GM18499 (cell line): Measurements from ENCODE around the gene LPP.

ENCODE experiments used
- ATAC-seq: cut with Tn5 transposase; IDR thresholded peaks from one replicate; pipeline ENCODE4 v1.9.1; 2021; ENCODE audit warnings: moderate number of reproducible peaks; ENCODE audit not compliant: insufficient read depth, unreplicated experiment

The LPP gene

DNA sequence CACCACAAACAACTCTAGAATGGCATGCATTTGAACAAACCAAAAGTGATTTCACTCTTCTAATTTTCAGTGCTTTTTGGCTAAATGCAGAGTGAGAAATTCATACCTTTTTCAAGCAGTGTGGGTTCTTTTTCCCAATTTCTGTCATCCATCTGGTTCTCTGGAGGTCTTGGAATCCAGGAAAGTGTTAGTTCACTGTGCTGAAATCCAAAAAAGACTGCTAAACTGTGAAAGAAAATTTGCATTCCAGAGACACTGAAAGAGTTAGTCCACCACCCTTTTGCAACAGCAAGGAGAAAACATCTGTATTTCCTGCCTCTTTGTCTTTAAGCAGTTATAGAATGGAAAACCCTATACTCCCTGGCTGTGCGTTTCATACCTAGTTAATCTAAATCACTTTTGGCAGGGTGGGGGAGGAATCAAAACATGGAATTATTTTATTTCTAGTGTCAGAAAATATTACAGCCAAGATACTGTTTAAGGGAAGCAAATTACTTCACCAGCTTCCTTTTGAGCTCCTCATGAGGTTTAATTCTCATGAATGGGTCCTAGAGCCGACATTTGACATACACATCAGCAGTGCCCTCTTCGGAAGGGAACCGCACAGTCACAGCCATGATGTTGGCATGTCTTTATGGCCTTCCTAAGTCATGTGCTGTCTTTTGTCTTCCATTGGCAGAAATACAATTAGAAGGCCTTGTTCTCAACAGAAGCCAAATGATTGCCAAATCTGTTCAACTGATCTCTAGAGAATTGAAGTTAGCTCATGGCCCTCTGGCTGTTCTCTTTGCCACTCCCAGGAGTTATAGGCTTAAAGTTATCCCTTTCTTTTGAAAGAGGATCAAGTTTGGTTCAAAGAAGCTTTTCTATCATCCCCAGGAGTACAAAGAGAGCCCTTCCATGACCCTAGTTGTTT, 700.2 kb downstream of the LPP start:
- no peak for ATAC-seq

DNA sequence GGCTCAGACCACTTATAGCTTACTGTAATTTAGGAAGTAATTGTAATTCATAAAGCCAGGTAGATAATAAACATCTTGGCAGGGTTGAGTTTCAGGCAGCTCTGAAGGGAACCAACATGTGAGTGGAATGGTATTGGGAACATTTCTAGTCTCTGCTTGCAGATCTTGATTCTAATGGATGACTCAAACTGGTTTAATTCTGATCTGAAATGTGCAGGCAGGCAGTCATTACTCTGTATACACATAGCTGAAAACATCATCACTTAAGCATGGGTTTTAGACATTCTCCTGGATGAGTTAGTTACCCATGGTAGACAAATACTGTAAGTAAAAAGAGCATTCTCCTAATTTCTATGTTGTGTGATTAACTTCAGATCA, 700.8 kb downstream of the LPP start:
- no peak for ATAC-seq

- ATAC-seq, result no peak
Observed at GRCh38 chr3:188855675-188856074, 701.7 kb downstream of the LPP start.

- ATAC-seq, result no peak
Observed at GRCh38 chr3:188860147-188860546, 706.2 kb downstream of the LPP start.

GRCh38 chr3:188861842-188862744, 708.1 kb downstream of the LPP start:
- ATAC-seq, result no peak

DNA sequence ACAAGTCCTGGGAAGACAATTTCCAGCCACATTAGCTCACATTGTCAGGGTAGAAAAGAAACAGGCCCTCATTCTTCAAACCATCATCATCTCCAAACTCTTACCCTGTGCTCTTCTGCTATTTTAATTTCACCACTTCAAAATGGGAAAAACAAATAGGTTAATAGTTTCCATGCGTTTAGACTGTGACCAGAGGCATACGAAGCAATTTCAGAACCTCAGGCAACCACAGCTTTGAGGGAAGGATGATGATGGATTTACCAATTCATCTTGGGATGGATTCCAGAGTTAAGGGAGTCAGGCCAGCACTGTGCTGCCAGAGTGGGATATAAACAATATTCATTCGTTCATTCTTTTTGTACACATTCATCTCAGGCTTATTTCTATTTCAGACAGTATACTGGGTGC, 710.0 kb downstream of the LPP start:
- no peak for ATAC-seq

DNA sequence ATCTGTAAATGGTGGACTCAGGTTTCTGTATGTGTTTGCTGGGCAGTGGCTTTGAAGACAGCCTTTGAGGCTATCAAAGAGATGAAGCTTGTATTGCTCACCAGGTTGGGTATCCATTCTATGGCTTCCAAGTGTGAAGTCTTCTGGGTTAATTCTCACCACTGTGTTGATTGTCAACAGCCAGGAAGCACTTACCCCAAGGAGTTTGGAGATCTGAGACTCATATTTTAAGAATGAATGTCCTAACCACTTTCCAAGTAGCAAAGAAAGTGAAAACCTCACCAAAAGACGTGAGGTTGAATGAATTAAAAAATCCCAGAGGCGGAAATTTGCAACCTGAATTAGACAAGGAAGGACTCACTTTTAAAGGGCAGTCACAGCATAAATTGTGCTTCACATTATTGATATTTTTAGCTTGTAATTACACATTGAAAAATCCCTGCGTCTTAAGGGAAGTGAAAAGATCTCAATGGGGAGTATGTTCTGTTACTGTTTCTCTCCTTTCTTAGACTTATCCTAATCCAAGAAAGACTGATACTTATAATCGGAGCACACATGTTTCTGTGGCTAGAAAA, 713.8 kb downstream of the LPP start:
- ATAC-seq, result no peak

DNA sequence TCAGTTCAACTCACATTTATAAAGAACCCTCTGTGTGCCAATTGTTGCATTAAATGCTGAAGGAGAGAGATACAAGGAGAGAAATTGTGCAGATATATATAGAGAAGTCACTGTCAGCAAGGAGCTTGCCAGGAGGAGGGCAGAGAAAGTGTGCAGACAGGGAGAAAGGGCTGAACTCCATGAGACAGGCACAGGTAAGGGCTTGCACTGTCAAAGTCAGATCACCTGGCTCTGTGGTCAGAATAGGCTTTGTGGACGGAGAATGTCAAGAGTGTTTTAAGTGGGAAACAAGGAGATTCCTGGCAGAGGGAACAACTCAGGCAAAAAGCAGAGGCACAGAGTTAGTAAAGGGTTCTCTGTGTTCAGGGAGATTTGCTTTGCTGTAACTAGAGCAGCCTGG, 714.8 kb downstream of the LPP start:
- no peak for ATAC-seq

DNA sequence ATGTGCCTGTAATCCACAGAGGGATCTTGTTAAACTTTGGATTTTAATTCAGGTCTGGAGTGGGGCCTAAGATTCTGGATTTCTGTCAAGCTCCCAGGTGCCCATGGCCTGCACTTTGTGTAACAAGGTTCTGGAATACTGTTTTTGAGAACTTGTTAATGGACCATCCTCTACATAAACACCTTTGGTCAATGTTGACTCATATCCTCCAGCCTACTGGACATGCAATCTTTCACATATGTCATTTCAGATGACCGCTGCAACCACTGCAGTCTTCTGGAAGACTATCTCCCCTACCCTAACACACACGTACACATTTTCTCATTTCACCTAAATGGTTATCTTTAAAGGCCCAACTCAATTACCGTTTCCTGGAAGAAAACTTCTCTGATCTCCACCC, 715.7 kb downstream of the LPP start:
- ATAC-seq, result no peak

- no peak for ATAC-seq
Observed at GRCh38 chr3:188870431-188870830, 716.5 kb downstream of the LPP start.

- ATAC-seq, result no peak
Observed at GRCh38 chr3:188874576-188874975, 720.6 kb downstream of the LPP start.

- ATAC-seq, result no peak
Observed at GRCh38 chr3:188875413-188875812, 721.5 kb downstream of the LPP start.

DNA sequence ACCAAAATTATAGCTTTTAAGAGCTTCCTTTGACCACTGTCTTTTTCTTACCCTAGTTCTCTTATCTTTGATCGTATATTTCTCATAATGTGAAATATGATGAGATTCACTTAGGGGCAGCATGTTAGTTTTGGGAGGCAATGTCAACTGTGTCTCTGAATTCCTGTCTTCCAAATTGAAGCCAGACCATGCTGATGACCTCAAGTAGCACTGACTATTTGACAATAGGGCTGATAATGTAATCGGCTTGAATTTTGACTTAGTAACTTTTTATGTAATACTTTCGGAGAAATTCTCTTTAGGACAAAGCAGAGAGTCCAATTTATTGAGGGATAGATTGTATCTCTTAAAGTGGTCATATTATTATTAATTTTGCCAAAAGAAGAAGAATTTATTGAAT, 722.4 kb downstream of the LPP start:
- ATAC-seq, result no peak

DNA sequence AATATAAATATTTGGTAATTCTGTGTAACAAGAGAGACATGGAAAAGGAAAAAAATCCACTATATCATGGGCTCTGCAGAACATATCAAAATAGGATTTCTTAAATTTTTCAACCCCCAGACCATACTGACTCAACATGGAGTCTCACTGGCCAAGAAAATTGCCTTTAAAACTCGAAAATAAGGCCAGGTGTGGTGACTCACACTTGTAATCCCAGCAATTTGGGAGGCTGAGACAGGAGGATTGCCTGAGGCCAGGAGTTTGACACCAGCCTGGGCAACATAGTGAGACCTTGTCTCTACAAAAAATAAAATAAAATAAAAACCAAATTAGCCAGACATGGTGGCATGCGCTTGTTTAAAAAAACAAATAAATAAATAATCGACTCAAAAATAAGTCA, 723.4 kb downstream of the LPP start:
- ATAC-seq, result no peak

DNA sequence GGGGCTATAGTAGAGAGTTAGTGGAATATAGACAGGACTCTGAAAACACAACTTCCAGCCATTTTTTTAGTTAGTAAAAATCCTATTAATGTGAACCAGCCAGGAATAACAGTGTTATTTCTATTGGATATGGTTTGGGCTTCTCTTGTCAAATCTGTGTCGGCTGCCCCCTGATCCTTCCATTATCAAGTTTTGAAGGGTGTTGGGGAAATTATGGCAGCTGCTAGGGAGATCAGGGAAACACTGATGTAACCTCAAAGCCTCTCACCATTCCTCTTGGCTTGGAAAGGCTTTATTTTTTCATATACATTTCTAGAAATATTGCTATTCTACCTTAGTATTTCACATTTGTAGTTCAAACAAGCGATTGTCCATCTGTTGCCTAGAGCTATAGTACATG, 724.1 kb downstream of the LPP start:
- ATAC-seq, result no peak

DNA sequence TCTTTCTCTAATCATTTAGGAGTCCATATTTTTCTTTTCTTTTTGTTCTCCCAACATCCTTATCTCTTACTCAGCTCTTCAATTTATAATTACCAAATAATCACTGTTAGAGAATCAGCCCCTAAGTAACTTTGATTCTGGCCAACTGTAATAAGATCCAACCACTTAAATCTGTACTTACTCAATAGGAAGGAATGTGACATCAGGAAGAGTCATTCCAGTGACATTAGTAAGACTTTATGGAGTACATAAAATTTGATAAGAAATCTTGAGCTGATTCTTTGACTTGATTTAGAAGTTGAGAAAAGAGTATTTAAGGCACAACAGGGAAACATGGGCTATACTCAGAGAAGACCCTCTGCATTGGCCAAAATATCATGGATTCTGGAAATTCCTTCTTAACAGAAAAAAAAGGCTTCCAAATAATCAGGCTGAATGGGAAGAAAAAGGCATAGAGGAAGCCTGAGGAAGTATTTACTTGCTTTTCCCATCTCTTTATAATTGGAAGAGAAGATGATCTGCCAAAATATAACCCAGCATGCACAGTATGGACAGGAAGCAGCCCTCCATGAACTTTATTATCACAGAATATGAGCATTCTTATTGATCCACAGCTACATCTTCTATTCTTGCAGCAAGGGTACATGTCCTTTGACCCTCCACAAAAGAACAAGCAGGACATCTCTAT, 728.1 kb downstream of the LPP start:
- ATAC-seq, result no peak

DNA sequence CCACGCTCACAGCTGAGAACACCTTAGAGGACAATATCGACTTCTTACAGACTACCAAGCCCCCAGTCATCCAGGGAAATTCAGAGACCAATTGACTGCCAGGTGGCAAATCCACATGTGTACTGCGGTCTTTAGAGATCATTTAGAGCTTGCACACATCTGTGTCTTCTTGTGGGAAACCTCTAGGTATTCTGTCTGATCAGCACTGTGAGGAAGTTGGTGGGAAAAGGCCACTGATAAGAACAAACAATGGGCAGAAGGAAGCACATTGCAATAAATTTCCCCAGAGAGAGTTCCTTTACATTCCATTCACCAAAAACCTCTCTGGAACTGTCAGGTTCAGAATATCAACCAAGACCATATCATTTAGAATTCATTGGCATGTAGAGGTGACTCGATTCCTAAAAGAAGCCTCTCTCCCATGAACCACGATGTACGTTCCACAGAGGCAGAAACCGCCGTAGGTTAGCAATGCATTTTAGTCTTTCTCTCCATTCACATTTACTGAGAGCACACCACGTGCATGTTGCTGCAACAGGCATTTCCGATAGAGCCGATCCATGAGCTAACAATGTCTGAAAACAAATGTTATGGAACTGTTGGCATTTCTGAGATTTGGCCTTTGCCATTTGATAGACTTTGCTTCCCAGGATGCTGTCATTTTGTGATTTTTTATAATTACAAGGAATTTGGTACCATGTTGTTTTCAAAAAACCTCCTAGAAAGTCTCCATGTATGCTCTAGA, 730.5 kb downstream of the LPP start:
- ATAC-seq, result no peak

DNA sequence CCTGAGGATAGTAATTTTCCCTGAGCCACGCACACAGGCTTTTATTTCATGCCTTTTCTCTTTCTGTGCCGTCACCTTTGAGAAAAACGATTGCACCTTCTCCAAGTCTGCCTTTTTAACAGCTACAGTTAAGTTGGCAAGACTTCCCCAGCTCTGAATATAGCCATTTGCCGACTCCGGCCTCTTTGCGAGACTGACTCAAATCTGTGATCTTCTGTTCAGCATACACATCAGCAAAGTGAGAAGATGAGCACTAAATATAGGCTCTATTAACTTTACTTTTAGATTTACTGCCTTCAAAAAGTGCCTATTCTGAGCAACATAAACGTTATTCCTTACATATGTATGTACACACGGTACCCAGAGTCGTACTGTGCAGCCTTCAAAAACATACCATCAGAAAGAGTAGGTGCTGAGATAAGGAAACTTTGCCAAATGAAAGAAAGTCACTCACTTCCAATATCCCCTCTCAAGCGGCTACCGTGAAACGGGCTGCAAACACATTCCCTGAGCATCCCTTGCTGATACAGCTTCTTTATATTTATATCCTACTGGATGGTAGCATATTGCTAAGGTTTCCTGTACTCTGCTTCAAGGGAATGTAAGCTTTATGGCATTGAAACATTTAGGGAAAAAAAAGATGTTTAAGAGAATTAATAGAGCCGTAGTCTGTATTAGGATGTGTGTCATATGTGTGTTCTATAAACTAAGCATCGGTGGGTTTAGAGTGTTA, 734.5 kb downstream of the LPP start:
- no peak for ATAC-seq

DNA sequence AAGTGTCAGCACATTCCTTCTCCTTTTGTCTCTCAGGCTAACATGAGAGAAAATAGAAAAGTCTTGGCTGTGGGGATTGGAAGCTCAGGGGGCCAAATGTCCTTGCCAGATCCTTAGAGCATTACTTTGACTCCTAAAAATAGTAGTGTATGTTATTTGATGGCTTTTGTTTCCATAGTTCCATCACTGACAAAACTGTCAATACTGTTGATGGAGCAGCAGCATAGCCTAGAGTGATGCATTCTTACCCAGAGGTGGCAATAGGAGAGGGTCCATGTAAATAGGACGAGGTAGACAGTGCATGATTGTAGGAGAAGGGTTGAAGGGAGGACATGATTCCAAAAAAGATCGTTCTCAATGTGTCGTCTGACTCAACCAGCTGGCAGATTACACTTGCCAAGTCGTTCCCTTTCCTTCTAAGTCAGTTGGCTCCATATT, 735.1 kb downstream of the LPP start:
- no peak for ATAC-seq
